ENCODE measurements around the gene STAB1. TPM values are rescaled to one million over a fixed set of nuclear protein-coding genes. Genes with fewer than 3 reads are reported as not detected.

The STAB1 gene
- total RNA-seq, 2 experiments from 2014 or later: not detected

- no peaks in the 10 kb centered on the region for H3K9me3 Mint-ChIP-seq
- H3K27me3 Mint-ChIP-seq: no peaks in the 10 kb centered on the region
- H3K4me3 Mint-ChIP-seq: no peak overlapping the region
- CTCF ChIA-PET: no interaction called here
- no peak for DNase-seq
- POLR2A ChIA-PET: no interaction called here
- peaks cover 14% of the 10 kb centered on the region for H3K36me3 Mint-ChIP-seq (ENCODE audit: low read depth)
- H3K4me1 Mint-ChIP-seq: peaks cover 3% of the 10 kb centered on the region
- H3K27ac Mint-ChIP-seq: no peak overlapping the region
Measured at GRCh38 chr3:52495777-52496602, 852 bp downstream of the STAB1 start.

GRCh38 chr3:52498137-52499054, 3.3 kb downstream of the STAB1 start:
- Mint-ChIP-seq H3K27me3 (no peaks in the 10 kb centered on the region), H3K4me1 (peaks cover 3% of the 10 kb centered on the region), H3K36me3 (ENCODE audit: low read depth) (no peaks in the 10 kb centered on the region), H3K4me3 (no peak overlapping the region), H3K9me3 (no peaks in the 10 kb centered on the region), H3K27ac (no peak overlapping the region)
- DNase-seq: no peak
- ChIA-PET CTCF (no interaction called here), POLR2A (no interaction called here)

- Mint-ChIP-seq H3K36me3 (ENCODE audit: low read depth) (no peaks in the 10 kb centered on the region), H3K27me3 (no peaks in the 10 kb centered on the region), H3K27ac (no peak overlapping the region), H3K9me3 (no peaks in the 10 kb centered on the region), H3K4me3 (no peak overlapping the region), H3K4me1 (peaks cover 3% of the 10 kb centered on the region)
- ChIA-PET POLR2A (interaction anchor here (1.4 kb wide), 1 partner anchor 10 kb away, joined by 4 read pairs; no protein-coding TSS in a partner anchor), CTCF (no interaction called here)
- DNase-seq: no peak
Measured at GRCh38 chr3:52501046-52501445, 5.9 kb downstream of the STAB1 start.

GRCh38 chr3:52502001-52502400, 6.9 kb downstream of the STAB1 start:
- H3K27me3 Mint-ChIP-seq: no peaks in the 10 kb centered on the region
- H3K27ac Mint-ChIP-seq: no peak overlapping the region
- peaks cover 3% of the 10 kb centered on the region for H3K4me1 Mint-ChIP-seq
- POLR2A ChIA-PET: no interaction called here
- CTCF ChIA-PET: no interaction called here
- H3K36me3 Mint-ChIP-seq (ENCODE audit: low read depth): no peaks in the 10 kb centered on the region
- H3K9me3 Mint-ChIP-seq: no peaks in the 10 kb centered on the region
- no peak for DNase-seq
- no peak overlapping the region for H3K4me3 Mint-ChIP-seq

GRCh38 chr3:52502808-52503350, 7.7 kb downstream of the STAB1 start:
- H3K4me3 Mint-ChIP-seq: no peak overlapping the region
- no peak overlapping the region for H3K27ac Mint-ChIP-seq
- no peaks in the 10 kb centered on the region for H3K9me3 Mint-ChIP-seq
- H3K27me3 Mint-ChIP-seq: no peaks in the 10 kb centered on the region
- no peaks in the 10 kb centered on the region for H3K4me1 Mint-ChIP-seq
- ChIA-PET POLR2A (no interaction called here), CTCF (no interaction called here)
- no peak for DNase-seq
- no peaks in the 10 kb centered on the region for H3K36me3 Mint-ChIP-seq (ENCODE audit: low read depth)

- H3K9me3 Mint-ChIP-seq: no peaks in the 10 kb centered on the region
- POLR2A ChIA-PET: no interaction called here
- H3K4me1 Mint-ChIP-seq: no peaks in the 10 kb centered on the region
- H3K36me3 Mint-ChIP-seq (ENCODE audit: low read depth): no peaks in the 10 kb centered on the region
- H3K4me3 Mint-ChIP-seq: no peak overlapping the region
- DNase-seq: no peak
- CTCF ChIA-PET: no interaction called here
- no peak overlapping the region for H3K27ac Mint-ChIP-seq
- no peaks in the 10 kb centered on the region for H3K27me3 Mint-ChIP-seq
Measured at GRCh38 chr3:52503788-52504424, 8.8 kb downstream of the STAB1 start.

GRCh38 chr3:52504977-52505376, 9.8 kb downstream of the STAB1 start:
- CTCF ChIA-PET: no interaction called here
- Mint-ChIP-seq H3K4me1 (no peaks in the 10 kb centered on the region), H3K27me3 (no peaks in the 10 kb centered on the region), H3K4me3 (no peak overlapping the region), H3K36me3 (ENCODE audit: low read depth) (no peaks in the 10 kb centered on the region), H3K9me3 (no peaks in the 10 kb centered on the region), H3K27ac (no peak overlapping the region)
- DNase-seq: no peak
- POLR2A ChIA-PET: no interaction called here

GRCh38 chr3:52506266-52506966, 11.3 kb downstream of the STAB1 start:
- Mint-ChIP-seq H3K27me3 (no peaks in the 10 kb centered on the region), H3K36me3 (ENCODE audit: low read depth) (no peaks in the 10 kb centered on the region), H3K4me3 (no peak overlapping the region), H3K4me1 (no peaks in the 10 kb centered on the region), H3K9me3 (no peaks in the 10 kb centered on the region), H3K27ac (no peak overlapping the region)
- DNase-seq: no peak
- CTCF ChIA-PET: no interaction called here
- POLR2A ChIA-PET: no interaction called here

- no peaks in the 10 kb centered on the region for H3K36me3 Mint-ChIP-seq (ENCODE audit: low read depth)
- no peak for DNase-seq
- ChIA-PET CTCF (no interaction called here), POLR2A (no interaction called here)
- H3K27me3 Mint-ChIP-seq: no peaks in the 10 kb centered on the region
- no peak overlapping the region for H3K27ac Mint-ChIP-seq
- no peaks in the 10 kb centered on the region for H3K9me3 Mint-ChIP-seq
- no peaks in the 10 kb centered on the region for H3K4me1 Mint-ChIP-seq
- H3K4me3 Mint-ChIP-seq: no peak overlapping the region
Measured at GRCh38 chr3:52507359-52507758, 12.2 kb downstream of the STAB1 start.

GRCh38 chr3:52509753-52510328, 14.7 kb downstream of the STAB1 start:
- Mint-ChIP-seq H3K27ac (no peak overlapping the region), H3K4me1 (no peaks in the 10 kb centered on the region), H3K27me3 (no peaks in the 10 kb centered on the region), H3K9me3 (no peaks in the 10 kb centered on the region), H3K36me3 (ENCODE audit: low read depth) (no peaks in the 10 kb centered on the region), H3K4me3 (no peak overlapping the region)
- ChIA-PET CTCF (no interaction called here), POLR2A (no interaction called here)
- no peak for DNase-seq

GRCh38 chr3:52511509-52511908, 16.4 kb downstream of the STAB1 start:
- Mint-ChIP-seq H3K4me3 (no peak overlapping the region), H3K9me3 (no peaks in the 10 kb centered on the region), H3K27ac (no peak overlapping the region), H3K27me3 (no peaks in the 10 kb centered on the region), H3K36me3 (ENCODE audit: low read depth) (no peaks in the 10 kb centered on the region), H3K4me1 (no peaks in the 10 kb centered on the region)
- ChIA-PET POLR2A (no interaction called here), CTCF (interaction anchor here (0.5 kb wide), 1 partner anchor 543 kb away, joined by 3 read pairs; no protein-coding TSS in a partner anchor)
- no peak for DNase-seq

GRCh38 chr3:52512105-52512504, 17.0 kb downstream of the STAB1 start:
- DNase-seq: no peak
- ChIA-PET CTCF (interaction anchor here (0.5 kb wide), 1 partner anchor 543 kb away, joined by 3 read pairs; no protein-coding TSS in a partner anchor), POLR2A (no interaction called here)
- Mint-ChIP-seq H3K9me3 (no peaks in the 10 kb centered on the region), H3K4me3 (no peak overlapping the region), H3K27me3 (no peaks in the 10 kb centered on the region), H3K36me3 (ENCODE audit: low read depth) (no peaks in the 10 kb centered on the region), H3K27ac (no peak overlapping the region), H3K4me1 (no peaks in the 10 kb centered on the region)

Measured in activated CD4-positive, alpha-beta memory T cell treated with anti-CD3 and anti-CD28 coated beads, Interleukin-2, amount 10 ng/mL, durations not matched to agents 7 days and 5 days (primary cell).